Measurements from ENCODE around the gene CT47C1. TPM values are rescaled to one million over a fixed set of nuclear protein-coding genes. Genes with fewer than 3 reads are reported as not detected.

The CT47C1 gene
- total RNA-seq, 2 experiments from 2014 or later, result not detected

DNA sequence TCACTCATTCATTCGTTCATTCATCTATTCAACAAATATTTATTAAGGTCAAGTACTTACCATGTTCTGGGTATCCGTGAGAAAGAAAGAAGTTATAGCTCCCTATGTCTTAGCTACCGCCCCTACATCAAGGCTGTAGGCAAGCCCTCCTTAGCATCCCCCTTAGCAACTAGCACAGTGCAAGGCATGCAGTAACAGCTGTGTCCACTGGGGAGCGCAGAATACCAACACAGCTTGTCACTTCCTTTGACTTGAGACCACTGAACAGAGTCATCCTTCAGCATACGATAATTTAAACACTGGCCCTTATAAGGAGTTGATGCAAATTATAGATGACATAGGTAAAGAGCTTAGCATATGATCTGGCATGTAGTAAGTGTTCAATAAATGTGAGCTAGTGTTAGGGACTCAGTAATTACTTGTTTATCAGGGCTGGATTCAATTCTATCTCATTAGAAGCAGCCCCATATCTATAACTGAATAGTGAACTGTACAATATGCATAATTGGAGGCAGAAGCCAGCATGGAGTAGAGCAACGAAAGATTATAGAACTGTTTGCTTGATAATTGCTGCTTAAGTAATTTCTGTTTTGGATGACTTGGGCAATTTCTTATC, 46.1 kb downstream of the CT47C1 start:
- CTCF ChIA-PET (ENCODE audit: unreplicated experiment), result interaction anchor here (0.6 to 1.0 kb wide), 2 partner anchors 8 to 300 kb away, joined by 3 read pairs; partner anchors contain the start of gene KIAA1210
- TF ChIP-seq, protein P1, sequence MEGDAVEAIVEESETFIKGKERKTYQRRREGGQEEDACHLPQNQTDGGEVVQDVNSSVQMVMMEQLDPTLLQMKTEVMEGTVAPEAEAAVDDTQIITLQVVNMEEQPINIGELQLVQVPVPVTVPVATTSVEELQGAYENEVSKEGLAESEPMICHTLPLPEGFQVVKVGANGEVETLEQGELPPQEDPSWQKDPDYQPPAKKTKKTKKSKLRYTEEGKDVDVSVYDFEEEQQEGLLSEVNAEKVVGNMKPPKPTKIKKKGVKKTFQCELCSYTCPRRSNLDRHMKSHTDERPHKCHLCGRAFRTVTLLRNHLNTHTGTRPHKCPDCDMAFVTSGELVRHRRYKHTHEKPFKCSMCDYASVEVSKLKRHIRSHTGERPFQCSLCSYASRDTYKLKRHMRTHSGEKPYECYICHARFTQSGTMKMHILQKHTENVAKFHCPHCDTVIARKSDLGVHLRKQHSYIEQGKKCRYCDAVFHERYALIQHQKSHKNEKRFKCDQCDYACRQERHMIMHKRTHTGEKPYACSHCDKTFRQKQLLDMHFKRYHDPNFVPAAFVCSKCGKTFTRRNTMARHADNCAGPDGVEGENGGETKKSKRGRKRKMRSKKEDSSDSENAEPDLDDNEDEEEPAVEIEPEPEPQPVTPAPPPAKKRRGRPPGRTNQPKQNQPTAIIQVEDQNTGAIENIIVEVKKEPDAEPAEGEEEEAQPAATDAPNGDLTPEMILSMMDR (conservative IDR thresholded peaks at IDR 0.05; ENCODE audit: low read length), result peak; percentile 77
- TF ChIP-seq EZH2phosphoT487 (IDR thresholded peaks at IDR 0.05; ENCODE audit: borderline replicate concordance, low read depth, low read length), result no peak
- no peak overlapping the region for H3K27ac ChIP-seq (ENCODE audit: low read depth, low read length, poor library complexity, severe bottlenecking)
- no TSS peak for BruUV-seq (replicated peaks)
- H3K4me1 ChIP-seq (ENCODE audit: insufficient read depth, low read length, poor library complexity, severe bottlenecking), result no peaks in the 10 kb centered on the region
- H3K9me2 ChIP-seq (ENCODE audit: insufficient read depth, low read length), result no peaks in the 10 kb centered on the region
- no peaks in the 10 kb centered on the region for H4K20me1 ChIP-seq (ENCODE audit: insufficient read depth, low read length)
- H2AFZ ChIP-seq (ENCODE audit: low read length), result no peak overlapping the region
- H3K9me3 ChIP-seq (ENCODE audit: low read length), result no peaks in the 10 kb centered on the region
- peak; percentile 47 for DNase-seq (ENCODE audit: low spot score)
- no peak overlapping the region for H3K4me3 ChIP-seq (ENCODE audit: low read depth, low read length, poor library complexity, severe bottlenecking)
- H3K79me2 ChIP-seq (ENCODE audit: insufficient read depth, low read depth, low read length), result no peaks in the 10 kb centered on the region
- intact Hi-C loops (cut with micrococcal nuclease; ENCODE audit: unreplicated experiment), result loop anchor here (2.0 kb wide), 1 partner anchor 148 kb away; no protein-coding TSS in a partner anchor
- no peak overlapping the region for H3K4me2 ChIP-seq (ENCODE audit: low read length)
- POLR2A ChIA-PET, result interaction anchor here (1.6 kb wide), 1 partner anchor 118 kb away, joined by 4 read pairs; no protein-coding TSS in a partner anchor
- no peaks in the 10 kb centered on the region for H3K36me3 ChIP-seq (ENCODE audit: insufficient read depth, low read length)

DNA sequence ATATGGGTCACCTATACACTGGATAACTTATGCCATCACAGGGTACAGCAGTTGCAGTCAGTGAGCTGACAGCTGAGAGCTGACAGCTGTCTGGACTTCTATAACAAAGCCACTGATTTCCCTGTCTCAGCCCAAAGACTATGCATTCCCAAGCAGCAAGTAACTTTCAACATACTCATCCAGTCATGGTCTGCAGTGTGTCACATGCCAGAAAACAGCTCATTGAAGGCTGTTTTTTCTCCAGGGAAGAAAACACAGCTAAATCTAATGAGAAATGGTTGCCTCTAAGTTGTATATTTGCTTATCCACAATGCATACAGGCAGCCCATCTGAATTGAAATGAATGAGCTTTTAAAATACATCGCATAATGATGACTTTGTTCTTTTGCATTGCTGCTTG, 48.5 kb downstream of the CT47C1 start:
- Histone ChIP-seq H2AFZ (ENCODE audit: low read length) (no peak overlapping the region), H4K20me1 (ENCODE audit: insufficient read depth, low read length) (no peaks in the 10 kb centered on the region), H3K27ac (ENCODE audit: low read depth, low read length, poor library complexity, severe bottlenecking) (no peak overlapping the region), H3K4me3 (ENCODE audit: low read depth, low read length, poor library complexity, severe bottlenecking) (no peak overlapping the region), H3K9me2 (ENCODE audit: insufficient read depth, low read length) (no peaks in the 10 kb centered on the region), H3K36me3 (ENCODE audit: insufficient read depth, low read length) (no peaks in the 10 kb centered on the region), H3K79me2 (ENCODE audit: insufficient read depth, low read depth, low read length) (no peaks in the 10 kb centered on the region), H3K4me2 (ENCODE audit: low read length) (no peak overlapping the region), H3K9me3 (ENCODE audit: low read length) (no peaks in the 10 kb centered on the region), H3K4me1 (ENCODE audit: insufficient read depth, low read length, poor library complexity, severe bottlenecking) (no peaks in the 10 kb centered on the region)
- no peak for DNase-seq (ENCODE audit: low spot score)
- no TSS peak for BruUV-seq (replicated peaks)
- intact Hi-C loops (cut with micrococcal nuclease; ENCODE audit: unreplicated experiment), result no loop called here
- ChIA-PET CTCF (ENCODE audit: unreplicated experiment) (no interaction called here), POLR2A (interaction anchor here (1.6 kb wide), 1 partner anchor 9 kb away, joined by 3 read pairs; no protein-coding TSS in a partner anchor)
- TF ChIP-seq EZH2phosphoT487 (IDR thresholded peaks at IDR 0.05; ENCODE audit: borderline replicate concordance, low read depth, low read length), result no peak
- TF ChIP-seq, protein P1 (conservative IDR thresholded peaks at IDR 0.05; ENCODE audit: low read length), result no peak

Other genes starting within 250 kb of the CT47C1 start
- gene ZCCHC12, start 249.2 kb upstream of the CT47C1 start, total RNA-seq (2014; rRNA removed; shearing (Covaris generic)), result not detected in 2 replicates
- not detected in 2 replicates for gene ZCCHC12, start 249.2 kb upstream of the CT47C1 start, total RNA-seq (2022)
- gene LONRF3, start 98.4 kb upstream of the CT47C1 start, total RNA-seq (2014; rRNA removed; shearing (Covaris generic)), result not detected in 2 replicates
- gene LONRF3, start 98.4 kb upstream of the CT47C1 start, total RNA-seq (2022), result not detected in 2 replicates
- gene KIAA1210, start 54.8 kb downstream of the CT47C1 start, total RNA-seq (2014; rRNA removed; shearing (Covaris generic)), result not detected in 2 replicates
- not detected in 2 replicates for gene KIAA1210, start 54.8 kb downstream of the CT47C1 start, total RNA-seq (2022)
- 23.9 and 24.6 TPM in 2 replicates for gene PGRMC1, start 163.3 kb downstream of the CT47C1 start, total RNA-seq (2014; rRNA removed; shearing (Covaris generic))
- 22.9 and 23.4 TPM in 2 replicates for gene PGRMC1, start 163.3 kb downstream of the CT47C1 start, total RNA-seq (2022)

All from OCI-LY7 (cell line).